HG02840 (cell line): ENCODE data around the gene ZSCAN5B.

Source experiments
- ATAC-seq: cut with Tn5 transposase; IDR thresholded peaks from one replicate; pipeline ENCODE4 v1.9.1; 2021; ENCODE audit warnings: mild to moderate bottlenecking, moderate library complexity, moderate number of reproducible peaks; ENCODE audit not compliant: unreplicated experiment, low FRiP score

Gene ZSCAN5B

DNA sequence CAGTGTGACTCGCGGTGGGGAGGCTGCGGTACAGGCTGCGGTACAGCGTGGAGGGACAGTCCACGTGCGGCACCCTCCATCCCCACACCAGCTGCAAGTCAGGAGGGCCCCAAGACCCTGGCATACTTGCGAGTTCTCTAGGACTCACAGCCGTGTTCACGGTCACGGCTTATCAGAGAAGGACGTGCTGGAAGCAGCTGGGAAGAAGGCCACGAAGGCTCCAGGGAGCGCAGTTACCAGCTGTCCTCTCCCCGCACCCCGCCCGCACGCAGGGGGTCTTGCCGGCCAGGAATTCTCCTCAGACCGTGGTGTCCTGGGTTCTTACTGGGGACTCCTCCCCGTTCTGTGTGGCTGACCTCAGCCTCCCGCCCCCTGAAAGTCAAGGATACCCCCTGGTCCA is 50.3 kb downstream of the ZSCAN5B start:
- no peak for ATAC-seq

DNA sequence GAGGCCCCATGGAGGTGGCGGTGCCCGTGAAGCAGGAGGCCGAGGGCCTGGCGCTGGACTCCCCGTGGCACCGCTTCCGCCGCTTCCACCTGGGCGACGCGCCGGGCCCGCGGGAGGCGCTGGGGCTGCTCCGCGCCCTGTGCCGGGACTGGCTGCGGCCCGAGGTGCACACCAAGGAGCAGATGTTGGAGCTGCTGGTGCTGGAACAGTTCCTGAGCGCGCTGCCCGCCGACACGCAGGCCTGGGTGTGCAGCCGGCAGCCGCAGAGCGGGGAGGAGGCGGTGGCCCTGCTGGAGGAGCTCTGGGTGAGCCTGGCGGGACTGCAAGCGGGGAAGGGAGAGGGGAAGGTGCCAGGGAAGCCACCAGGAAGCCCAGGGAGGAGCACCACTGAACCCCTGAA is 50.7 kb downstream of the ZSCAN5B start:
- no peak for ATAC-seq

GRCh38 chr19:56145698-56146097 is 51.9 kb downstream of the ZSCAN5B start:
- no peak for ATAC-seq

GRCh38 chr19:56144831-56145230 is 52.8 kb downstream of the ZSCAN5B start:
- ATAC-seq: no peak

DNA sequence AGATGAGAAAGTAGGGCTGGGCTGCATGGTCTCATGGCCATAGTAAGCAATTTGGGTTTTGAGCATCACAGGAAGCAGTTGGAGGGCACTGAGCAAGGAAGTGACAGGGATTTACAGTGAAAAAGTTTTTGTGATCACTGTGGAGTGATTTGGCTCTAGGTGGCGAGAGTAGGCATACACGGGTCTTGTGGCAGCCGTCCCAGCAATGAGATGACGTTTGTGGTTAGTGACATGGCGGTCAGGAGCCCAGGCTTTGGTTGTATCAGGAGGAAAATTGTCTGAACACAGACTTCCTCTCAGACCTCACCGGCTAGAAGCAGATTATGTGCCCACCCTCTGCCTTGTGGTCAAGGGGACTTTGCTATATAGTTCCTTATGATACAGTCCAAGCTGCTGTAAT is 53.2 kb downstream of the ZSCAN5B start:
- ATAC-seq: no peak

- ATAC-seq: no peak
Measured at GRCh38 chr19:56142897-56143434, 54.6 kb downstream of the ZSCAN5B start.

DNA sequence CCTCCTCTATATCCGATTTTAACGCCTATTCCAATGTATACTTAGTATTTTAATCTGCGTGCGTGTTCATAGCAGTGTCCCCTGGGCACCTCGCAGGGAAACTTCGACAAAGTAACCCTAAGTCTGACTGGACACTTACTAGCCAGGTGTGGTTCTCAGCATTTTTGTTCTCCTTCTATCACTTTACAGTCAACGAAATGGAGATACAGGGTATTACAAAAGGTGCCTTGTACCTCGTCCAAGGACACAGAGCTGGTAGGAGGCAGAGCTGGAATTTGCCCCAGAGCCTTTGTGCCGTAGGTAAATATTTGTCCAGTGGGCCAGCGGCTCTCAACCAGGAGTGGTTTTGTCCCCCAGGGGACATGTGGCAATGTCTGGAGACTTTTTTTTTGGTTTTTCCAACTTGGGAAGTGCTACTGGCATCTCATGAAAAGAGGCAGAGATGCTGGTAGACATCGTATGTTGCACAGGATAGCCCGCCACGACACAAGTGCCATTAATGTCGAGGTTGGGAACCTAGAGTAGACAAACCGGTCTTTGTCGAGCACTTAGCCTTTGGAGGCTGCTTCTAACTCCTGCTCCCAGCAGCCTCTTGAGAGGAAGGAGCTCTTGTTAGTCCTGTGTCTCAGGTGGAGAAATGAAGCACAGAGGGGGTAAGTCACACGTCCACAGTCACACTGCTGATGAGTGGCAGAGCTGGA is 55.3 kb downstream of the ZSCAN5B start:
- no peak for ATAC-seq

GRCh38 chr19:56141417-56141993 is 56.1 kb downstream of the ZSCAN5B start:
- no peak for ATAC-seq

- ATAC-seq: peak; percentile 93
Measured at GRCh38 chr19:56140583-56141416, 56.8 kb downstream of the ZSCAN5B start, which contains the start of gene ZNF444. Gene ZNF444, plus strand, starts transcription at chr19:56141287. Its CDS starts 5,625 bp downstream, at chr19:56146912.

- ATAC-seq: no peak
Measured at GRCh38 chr19:56139847-56140582, 57.6 kb downstream of the ZSCAN5B start.
